ENCODE data around the gene CCDC57.
"Not testable (repeated sequence)": the region's sequence is repeated elsewhere in the genome, so short reads cannot be mapped to it uniquely, and the experiment has no call there.

CCDC57 gene

GRCh38 chr17:82199496-82199895 is 13.1 kb downstream of the CCDC57 start:
- no peak for DNase-seq

- DNase-seq = no peak
These were observed 14.6 kb downstream of the CCDC57 start for GRCh38 chr17:82198092-82198491.

- DNase-seq = no peak
These were observed 16.7 kb downstream of the CCDC57 start for GRCh38 chr17:82195675-82196672.

GRCh38 chr17:82194765-82195164 is 17.9 kb downstream of the CCDC57 start:
- DNase-seq = no peak

- DNase-seq = no peak
These were observed 19.0 kb downstream of the CCDC57 start for GRCh38 chr17:82193520-82194220.

- DNase-seq = not testable (repeated sequence)
These were observed 19.6 kb downstream of the CCDC57 start for GRCh38 chr17:82193050-82193449.

- DNase-seq = no peak
These were observed 24.4 kb downstream of the CCDC57 start for GRCh38 chr17:82188001-82188961.

GRCh38 chr17:82187500-82187899 is 25.1 kb downstream of the CCDC57 start:
- no peak for DNase-seq

- no peak for DNase-seq
These were observed 26.4 kb downstream of the CCDC57 start for GRCh38 chr17:82186221-82186620.

- DNase-seq = no peak
These were observed 27.9 kb downstream of the CCDC57 start for GRCh38 chr17:82184761-82185160.

GRCh38 chr17:82180776-82181528 is 31.7 kb downstream of the CCDC57 start:
- no peak for DNase-seq

- DNase-seq = no peak
These were observed 32.6 kb downstream of the CCDC57 start for GRCh38 chr17:82179946-82180475.

- DNase-seq = no peak
These were observed 33.2 kb downstream of the CCDC57 start for GRCh38 chr17:82179412-82179811.

- no peak for DNase-seq
These were observed 34.0 kb downstream of the CCDC57 start for GRCh38 chr17:82178499-82179261.

- DNase-seq = no peak
These were observed 34.7 kb downstream of the CCDC57 start for GRCh38 chr17:82177761-82178498.

- no peak for DNase-seq
These were observed 35.4 kb downstream of the CCDC57 start for GRCh38 chr17:82177276-82177675.

- DNase-seq = no peak
These were observed 36.7 kb downstream of the CCDC57 start for GRCh38 chr17:82175951-82176350.

- DNase-seq = no peak
These were observed 37.4 kb downstream of the CCDC57 start for GRCh38 chr17:82175201-82175600.

- DNase-seq = not testable (repeated sequence)
These were observed 38.4 kb downstream of the CCDC57 start for GRCh38 chr17:82174042-82174857.

Data from stimulated activated CD4-positive, alpha-beta T cell treated with anti-CD3 and anti-CD28 coated beads, Interleukin-2, amount 100 ng/mL, for 24 hours (primary cell).